Retinal pigment epithelial cell (primary cell): ENCODE results near the gene OSMR.
"Not testable (repeated sequence)": the region's sequence is repeated elsewhere in the genome, so short reads cannot be mapped to it uniquely, and the experiment has no call there.

Experiments
- DNase-seq: peaks from one replicate; pipeline ENCODE4 v3.0.0-alpha.2; 2010; ENCODE audit warnings: low read depth
- H3K4me3 ChIP-seq: 2 replicates; pipeline ENCODE4 v1.5.1; 2011; ENCODE audit warnings: mild to moderate bottlenecking, low read length, control low read depth, moderate library complexity
- CTCF ChIP-seq: conservative IDR thresholded peaks from 2 replicates; pipeline ENCODE4 v1.5.1; 2011; ENCODE audit warnings: low read depth, low read length, control low read depth, inconsistent platforms

OSMR gene

DNA sequence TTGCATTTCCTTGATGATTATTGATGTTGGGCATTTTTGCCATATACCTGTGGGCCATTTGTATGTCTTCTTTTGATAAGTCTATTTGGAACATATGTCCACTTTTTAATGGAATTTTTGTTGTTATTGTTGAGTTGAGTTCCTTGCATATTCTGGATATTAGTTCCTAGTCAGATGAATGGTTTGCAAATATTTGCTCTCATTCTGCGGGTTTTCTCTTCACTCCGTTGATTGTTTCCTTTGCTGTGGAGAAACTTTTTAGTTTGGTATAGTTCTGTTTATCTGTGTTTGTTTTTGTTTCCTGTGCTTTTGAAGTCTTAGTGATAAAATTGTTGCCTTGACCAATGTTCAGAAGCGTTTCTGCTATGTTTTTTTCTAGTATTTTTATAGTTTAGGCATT is 13.0 kb downstream of the OSMR start:
- DNase-seq: no peak
- no peak overlapping the region for H3K4me3 ChIP-seq
- TF ChIP-seq CTCF: no peak

DNA sequence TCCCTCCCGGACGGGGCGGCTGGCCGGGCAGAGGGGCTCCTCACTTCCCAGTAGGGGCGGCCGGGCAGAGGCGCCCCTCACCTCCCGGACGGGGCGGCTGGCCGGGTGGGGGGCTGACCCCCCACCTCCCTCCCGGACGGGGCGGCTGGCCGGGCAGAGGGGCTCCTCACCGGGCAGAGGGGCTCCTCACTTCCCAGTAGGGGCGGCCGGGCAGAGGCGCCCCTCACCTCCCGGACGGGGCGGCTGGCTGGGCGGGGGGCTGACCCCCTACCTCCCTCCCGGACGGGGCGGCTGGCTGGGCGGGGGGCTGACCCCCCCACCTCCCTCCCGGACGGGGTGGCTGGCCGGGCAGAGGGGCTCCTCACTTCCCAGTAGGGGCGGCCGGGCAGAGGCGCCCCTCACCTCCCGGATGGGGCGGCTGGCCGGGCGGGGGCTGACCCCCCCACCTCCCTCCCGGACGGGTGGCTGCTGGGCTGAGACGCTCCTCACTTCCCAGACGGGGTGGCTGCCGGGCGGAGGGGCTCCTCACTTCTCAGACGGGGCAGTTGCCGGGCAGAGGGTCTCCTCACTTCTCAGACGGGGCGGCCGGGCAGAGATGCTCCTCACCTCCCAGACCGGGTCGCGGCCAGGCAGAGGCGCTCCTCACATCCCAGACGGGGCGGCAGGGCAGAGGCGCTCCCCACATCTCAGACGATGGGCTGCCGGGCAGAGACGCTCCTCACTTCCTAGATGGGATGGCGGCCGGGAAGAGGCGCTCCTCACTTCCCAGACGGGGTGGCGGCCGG is 16.4 kb downstream of the OSMR start:
- H3K4me3 ChIP-seq, DNase-seq: not testable (repeated sequence)

- no peak overlapping the region for H3K4me3 ChIP-seq
- DNase-seq: no peak
- no peak for TF ChIP-seq CTCF
These were observed 20.7 kb downstream of the OSMR start for GRCh38 chr5:38866362-38867031.

DNA sequence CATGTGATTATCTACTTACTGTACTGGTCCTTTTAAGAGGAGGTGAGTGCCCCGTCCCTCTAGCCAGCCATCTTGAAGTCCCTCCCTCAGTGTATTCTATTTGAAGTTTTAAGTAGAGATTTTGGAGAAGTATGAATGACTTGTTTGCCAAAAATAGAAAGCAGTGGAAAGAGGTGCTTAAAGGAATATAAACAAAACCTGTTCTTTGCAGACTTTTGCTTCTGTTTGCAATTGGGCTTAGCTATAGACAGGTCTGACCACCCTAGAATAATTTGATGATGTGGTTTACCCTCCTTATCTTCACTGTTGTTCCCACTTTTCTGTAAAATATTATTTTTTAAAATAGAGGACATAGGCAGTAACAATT is 21.2 kb downstream of the OSMR start:
- no peak for TF ChIP-seq CTCF
- H3K4me3 ChIP-seq: no peak overlapping the region
- DNase-seq: no peak

GRCh38 chr5:38867416-38867815 is 21.6 kb downstream of the OSMR start:
- TF ChIP-seq CTCF: no peak
- no peak for DNase-seq
- no peak overlapping the region for H3K4me3 ChIP-seq

GRCh38 chr5:38870595-38870994 is 24.8 kb downstream of the OSMR start:
- DNase-seq: no peak
- no peak for TF ChIP-seq CTCF
- no peak overlapping the region for H3K4me3 ChIP-seq

DNA sequence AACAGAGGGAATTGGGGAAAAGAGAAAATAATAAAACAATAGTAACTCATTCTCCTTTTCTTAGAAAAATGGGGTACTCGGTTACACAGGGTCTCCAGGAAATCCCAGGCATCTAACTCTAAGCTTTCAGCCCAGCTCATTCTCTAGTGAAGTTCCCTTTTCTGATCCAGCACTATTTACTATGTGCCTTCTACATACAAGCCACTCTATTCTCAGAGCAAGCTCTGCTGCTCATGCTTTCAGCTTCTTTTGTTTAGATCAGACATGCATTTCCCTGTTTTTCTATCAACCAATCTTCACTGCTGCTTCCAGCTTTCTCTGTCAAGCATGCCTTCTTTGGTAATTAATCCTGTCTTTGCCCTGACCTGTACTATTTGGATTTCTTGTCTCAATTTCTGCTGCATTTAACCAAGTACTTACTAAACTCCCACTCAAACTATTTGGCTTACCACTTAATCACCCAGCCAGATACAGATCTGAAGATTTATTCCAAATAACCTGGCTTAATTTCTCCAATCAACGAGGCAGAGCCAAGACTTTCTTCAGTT is 25.3 kb downstream of the OSMR start:
- DNase-seq: peak; percentile 42
- H3K4me3 ChIP-seq: no peak overlapping the region
- TF ChIP-seq CTCF: no peak
